Measurements from ENCODE around the gene ACD. TPM values are rescaled to one million over a fixed set of nuclear protein-coding genes. Genes with fewer than 3 reads are reported as not detected.

The ACD gene
- total and polyA plus RNA-seq, 2 of the 8 experiments (the other 6 are each of a cell fraction or from before 2014, with no cell fraction given) = 34.8 to 58.0 TPM

- TF ChIP-seq CTCF (IDR thresholded peaks at IDR 0.05; ENCODE audit: control extremely low read depth in 1 of 3, insufficient read depth in 1 of 3, low read depth in 1 of 3, low read length in 3 of 3) (no peak), TBP (IDR thresholded peaks at IDR 0.05; ENCODE audit: low read depth, low read length) (no peak), EP300 (IDR thresholded peaks at IDR 0.05; ENCODE audit: borderline replicate concordance in 1 of 2, low read depth in 2 of 2, low read length in 2 of 2) (no peak), CHD2 (IDR thresholded peaks at IDR 0.05; ENCODE audit: low read length) (no peak)
Measured at GRCh38 chr16:67656344-67657016, 3.6 kb downstream of the ACD start (continued).
